B cell (primary cell): Measurements from ENCODE around the gene CLDN8. TPM values are rescaled to one million over a fixed set of nuclear protein-coding genes. Genes with fewer than 3 reads are reported as not detected.

Experiments used
- ATAC-seq: fragments of 200-7000 bp; cut with Tn5 transposase; one replicate; pipeline ENCODE4 v1.10.0; 2021; ENCODE audit warnings: low read depth, mild to moderate bottlenecking, moderate number of reproducible peaks, moderate library complexity
- CTCF ChIA-PET: fragments of 350-600 bp; sonication (Branson Sonifier 250); formaldehyde crosslinking; loops from one replicate; lab custom pipeline; 2021; ENCODE audit warnings: antibody characterized with exemption, inconsistent platforms; lab: Charles Lee
- POLR2A ChIA-PET: fragments of 350-600 bp; sonication (Branson Sonifier 250); formaldehyde crosslinking; loops from one replicate; lab custom pipeline; 2021; ENCODE audit warnings: antibody characterized with exemption; lab: Charles Lee
- DNase-seq: peaks from one replicate; pipeline ENCODE4 v3.0.0; 2013
- H2AFZ ChIP-seq: 2 replicates; pipeline ENCODE4 v1.6.1; 2012; ENCODE audit warnings: mild to moderate bottlenecking, low read depth, low read length; ENCODE audit not compliant: insufficient read depth, poor library complexity, severe bottlenecking
- H3K27ac ChIP-seq, 2 donors: 1 replicate in 1 of 2; 2 replicates in 1 of 2; pipeline ENCODE4 v1.5.1; 2012 to 2013; ENCODE audit warnings: low read length in 2 of 2, mild to moderate bottlenecking in 2 of 2, moderate library complexity in 1 of 2
- H3K27me3 ChIP-seq, 4 experiments: fragments of 200-600 bp in 1 of 4; sonication (generic) in 1 of 4; replicated peaks in 1 of 4; 1 replicate in 2 of 4; 2 replicates in 2 of 4; pipeline versions ENCODE4 v1.6.1 to v1.7.0; 2013 to 2016; ENCODE audit warnings: low read length in 3 of 4, mild to moderate bottlenecking in 2 of 4, mixed read lengths in 1 of 4, moderate library complexity in 1 of 4; ENCODE audit not compliant: insufficient read depth in 4 of 4, control insufficient read depth in 3 of 4; ENCODE audit errors: control extremely low read depth in 1 of 4
- H3K36me3 ChIP-seq, 2 experiments: replicated peaks in 1 of 2; 1 replicate in 1 of 2; 2 replicates in 1 of 2; pipeline versions ENCODE4 v1.6.1 to v1.7.1; 2013; ENCODE audit warnings: low read length in 1 of 2; ENCODE audit not compliant: insufficient read depth in 2 of 2, control insufficient read depth in 1 of 2; ENCODE audit errors: control extremely low read depth in 1 of 2, extremely low read depth in 1 of 2
- H3K4me1 ChIP-seq, 2 donors: fragments of 200-600 bp in 1 of 2; sonication (generic) in 1 of 2; 1 replicate in 1 of 2; 2 replicates in 1 of 2; pipeline versions ENCODE4 v1.5.1 to v1.6.1; 2013 to 2017; ENCODE audit warnings: low read length in 2 of 2; ENCODE audit not compliant: control insufficient read depth in 2 of 2, insufficient read depth in 2 of 2
- H3K4me2 ChIP-seq: replicated peaks from 2 replicates; pipeline ENCODE3; 2012; ENCODE audit warnings: mild to moderate bottlenecking, low read depth, low read length; ENCODE audit not compliant: poor library complexity, severe bottlenecking
- H3K4me3 ChIP-seq, 5 experiments: fragments of 200-600 bp in 1 of 5; sonication (generic) in 1 of 5; 1 replicate in 3 of 5; 2 replicates in 2 of 5; pipeline versions ENCODE4 v1.5.1 to v1.7.0; 2011 to 2016; ENCODE audit warnings: low read length in 4 of 5, mild to moderate bottlenecking in 4 of 5, low read depth in 2 of 5, control low read depth in 1 of 5, moderate library complexity in 1 of 5; ENCODE audit not compliant: insufficient read depth in 1 of 5; ENCODE audit errors: control extremely low read depth in 1 of 5, extremely low read depth in 1 of 5
- H3K79me2 ChIP-seq: fragments of 200-600 bp; sonication (generic); one replicate; pipeline ENCODE4 v1.6.0; 2016; ENCODE audit warnings: low read length; ENCODE audit not compliant: control insufficient read depth, insufficient read depth
- H3K9ac ChIP-seq: fragments of 200-600 bp; sonication (generic); 2 replicates; pipeline ENCODE4 v1.6.1; 2017; ENCODE audit warnings: mild to moderate bottlenecking, low read length, moderate library complexity
- H3K9me3 ChIP-seq, 3 donors: one replicate each; pipeline versions ENCODE4 v1.6.1 to v1.7.1; 2013; ENCODE audit warnings: low read length in 2 of 3; ENCODE audit not compliant: control insufficient read depth in 2 of 3, insufficient read depth in 1 of 3; ENCODE audit errors: control extremely low read depth in 1 of 3
- H4K20me1 ChIP-seq: 2 replicates; pipeline ENCODE4 v1.6.0; 2012; ENCODE audit warnings: mild to moderate bottlenecking, low read length; ENCODE audit not compliant: insufficient read depth, control insufficient read depth, poor library complexity, severe bottlenecking
- H3K27ac Mint-ChIP-seq: one replicate; pipeline ENCODE4 v1.8.0; 2021; ENCODE audit warnings: mixed read lengths
- H3K27me3 Mint-ChIP-seq: one replicate; pipeline ENCODE4 v1.8.0; 2021; ENCODE audit warnings: mixed read lengths
- H3K4me1 Mint-ChIP-seq: one replicate; pipeline ENCODE4 v1.8.0; 2021; ENCODE audit warnings: mixed read lengths
- H3K4me3 Mint-ChIP-seq: one replicate; pipeline ENCODE4 v1.8.0; 2021; ENCODE audit warnings: mixed read lengths
- H3K9me3 Mint-ChIP-seq: one replicate; pipeline ENCODE4 v1.8.0; 2022; ENCODE audit warnings: mixed read lengths; ENCODE audit not compliant: insufficient read depth
- CTCF ChIP-seq: fragments of 200-600 bp; IDR thresholded peaks from one replicate; pipeline ENCODE4 v1.8.0; 2022; ENCODE audit warnings: antibody characterized with exemption, mild to moderate bottlenecking
- EZH2 ChIP-seq: IDR thresholded peaks from 2 replicates; pipeline ENCODE4 v1.6.1; 2012; ENCODE audit warnings: borderline replicate concordance, low read depth, mild to moderate bottlenecking, moderate library complexity, low read length; ENCODE audit not compliant: insufficient read depth, poor library complexity, severe bottlenecking
- WGBS: methylation state at CpG from one replicate; pipeline ENCODE4 v1.1.5; 2013; ENCODE audit warnings: missing lambda C conversion rate; ENCODE audit not compliant: insufficient coverage; 5-methylcytosine and 5-hydroxymethylcytosine counted together
- intact Hi-C: fragments of 100-400 bp; cut with micrococcal nuclease; formaldehyde crosslinking; loops from one replicate; pipeline ENCODE4 v1.10.0; 2022
- polyA minus RNA-seq: library from RNA; depleted of rRNA, polyadenylated mRNA; stranded (reverse); fragments of >200 nt; gene quantifications from 2 replicates; pipeline ENCODE4 v1.2.3, GENCODE V29; 2012
- polyA plus RNA-seq: library from polyadenylated mRNA; depleted of rRNA; stranded (reverse); fragments of >200 nt; gene quantifications from 2 replicates; pipeline ENCODE4 v1.2.3, GENCODE V29; 2012
- total RNA-seq, 2 donors: library from RNA; stranded (reverse); fragments of 120-200 nt in 1 of 2; gene quantifications; 1 replicate in 1 of 2; 2 replicates in 1 of 2; pipeline versions ENCODE4 v1.2.3 to v1.2.4, GENCODE V29; 2013 to 2022

Gene CLDN8
- total RNA-seq (not detected in 2 replicates), polyA plus RNA-seq (not detected in 2 replicates), polyA minus RNA-seq (not detected in 2 replicates)
- not detected for total RNA-seq (2013)

GRCh38 chr21:30216041-30216723, at the start of gene CLDN8:
CLDN8 (minus strand) TSS chr21:30216097; CDS start chr21:30215925, 172 bp downstream.
- no peak within 1 kb of the TSS for H3K27ac ChIP-seq
- no peak within 1 kb of the TSS for H3K4me3 Mint-ChIP-seq
- H3K27ac Mint-ChIP-seq: no peak within 1 kb of the TSS
- no peak within 1 kb of the TSS for H3K4me3 ChIP-seq
- CTCF ChIA-PET: no interaction called here
- H3K79me2 ChIP-seq: no peaks in the 10 kb centered on the region
- intact Hi-C loops: no loop called here
- TF ChIP-seq EZH2 (no peak), CTCF (no peak)
- H3K4me1 Mint-ChIP-seq: no peaks in the 10 kb centered on the region
- H3K27me3 Mint-ChIP-seq: no peaks in the 10 kb centered on the region
- no peaks in the 10 kb centered on the region for H3K9me3 Mint-ChIP-seq
- H3K9me3 ChIP-seq: no peaks in the 10 kb centered on the region
- H3K9ac ChIP-seq: no peak within 1 kb of the TSS
- WGBS: 96% methylated on average over 3 of the region's 5 CpGs
- H3K27me3 ChIP-seq: no peaks in the 10 kb centered on the region
- no peaks in the 10 kb centered on the region for H3K36me3 ChIP-seq
- POLR2A ChIA-PET: no interaction called here
- H3K4me2 ChIP-seq: no peak within 1 kb of the TSS
- DNase-seq (no peak), ATAC-seq (no peak)
- H2AFZ ChIP-seq: no peak within 1 kb of the TSS
- no peaks in the 10 kb centered on the region for H3K4me1 ChIP-seq
- no peaks in the 10 kb centered on the region for H4K20me1 ChIP-seq

- Histone ChIP-seq H3K4me3 (no peak overlapping the region), H3K27ac (no peak overlapping the region), H3K4me2 (no peak overlapping the region), H4K20me1 (no peaks in the 10 kb centered on the region), H2AFZ (no peak overlapping the region), H3K9ac (no peak overlapping the region), H3K79me2 (no peaks in the 10 kb centered on the region), H3K36me3 (no peaks in the 10 kb centered on the region), H3K9me3 (no peaks in the 10 kb centered on the region), H3K4me1 (no peaks in the 10 kb centered on the region), H3K27me3 (no peaks in the 10 kb centered on the region)
- no peak for DNase-seq
- no peak for ATAC-seq
- Mint-ChIP-seq H3K27me3 (no peaks in the 10 kb centered on the region), H3K9me3 (peaks cover 1% of the 10 kb centered on the region), H3K4me1 (no peaks in the 10 kb centered on the region), H3K27ac (no peak overlapping the region), H3K4me3 (no peak overlapping the region)
- 86% methylated on average over 2 of the region's 4 CpGs for WGBS
- intact Hi-C loops: no loop called here
- TF ChIP-seq EZH2: no peak
- TF ChIP-seq CTCF: no peak
- ChIA-PET POLR2A (no interaction called here), CTCF (interaction anchor here (0.6 kb wide), 1 partner anchor 17 kb away, joined by 3 read pairs; no protein-coding TSS in a partner anchor)
These were observed 41.9 kb upstream of the CLDN8 start for GRCh38 chr21:30257773-30258172.
